ENCODE results near the gene MTRF1.
"Not testable (repeated sequence)": the region's sequence is repeated elsewhere in the genome, so short reads cannot be mapped to it uniquely, and the experiment has no call there.

MTRF1 gene

GRCh38 chr13:41188584-41188983 is 74.8 kb downstream of the MTRF1 start:
- no peak for DNase-seq
- Mint-ChIP-seq H3K9me3 (no peaks in the 10 kb centered on the region), H3K4me3 (no peak overlapping the region), H3K27me3 (no peaks in the 10 kb centered on the region), H3K27ac (no peak overlapping the region), H3K4me1 (ENCODE audit: low read depth) (peaks cover 30% of the 10 kb centered on the region), H3K36me3 (ENCODE audit: low read depth) (peaks cover 23% of the 10 kb centered on the region)

- no peak for DNase-seq
- Mint-ChIP-seq H3K36me3 (ENCODE audit: low read depth) (peaks cover 14% of the 10 kb centered on the region), H3K4me1 (ENCODE audit: low read depth) (peaks cover 10% of the 10 kb centered on the region), H3K27ac (no peak overlapping the region), H3K4me3 (no peak overlapping the region), H3K9me3 (no peaks in the 10 kb centered on the region), H3K27me3 (no peaks in the 10 kb centered on the region)
These were observed 76.9 kb downstream of the MTRF1 start for GRCh38 chr13:41186481-41186880.

GRCh38 chr13:41182231-41182630 is 81.1 kb downstream of the MTRF1 start:
- Mint-ChIP-seq H3K9me3 (no peaks in the 10 kb centered on the region), H3K4me3 (no peak overlapping the region), H3K27ac (no peak overlapping the region), H3K27me3 (no peaks in the 10 kb centered on the region), H3K4me1 (ENCODE audit: low read depth) (peaks cover 15% of the 10 kb centered on the region), H3K36me3 (ENCODE audit: low read depth) (peaks cover 4% of the 10 kb centered on the region)
- DNase-seq = no peak

GRCh38 chr13:41179593-41180250 is 83.7 kb downstream of the MTRF1 start:
- Mint-ChIP-seq H3K9me3 (peaks cover 16% of the 10 kb centered on the region), H3K27ac (peak overlapping the region; percentile 76), H3K27me3 (no peaks in the 10 kb centered on the region), H3K4me1 (ENCODE audit: low read depth) (peaks cover 15% of the 10 kb centered on the region), H3K36me3 (ENCODE audit: low read depth) (peaks cover 17% of the 10 kb centered on the region), H3K4me3 (no peak overlapping the region)
- no peak for DNase-seq

GRCh38 chr13:41178040-41178439 is 85.3 kb downstream of the MTRF1 start:
- H3K9me3 Mint-ChIP-seq = peaks cover 21% of the 10 kb centered on the region
- H3K36me3 Mint-ChIP-seq (ENCODE audit: low read depth) = peaks cover 19% of the 10 kb centered on the region
- H3K27me3 Mint-ChIP-seq = no peaks in the 10 kb centered on the region
- H3K27ac Mint-ChIP-seq = peak overlapping the region; percentile 11
- H3K4me1 Mint-ChIP-seq (ENCODE audit: low read depth) = peaks cover 15% of the 10 kb centered on the region
- no peak overlapping the region for H3K4me3 Mint-ChIP-seq
- DNase-seq = no peak

GRCh38 chr13:41177616-41178015 is 85.8 kb downstream of the MTRF1 start:
- no peak overlapping the region for H3K4me3 Mint-ChIP-seq
- peaks cover 19% of the 10 kb centered on the region for H3K36me3 Mint-ChIP-seq (ENCODE audit: low read depth)
- peaks cover 21% of the 10 kb centered on the region for H3K9me3 Mint-ChIP-seq
- peaks cover 15% of the 10 kb centered on the region for H3K4me1 Mint-ChIP-seq (ENCODE audit: low read depth)
- no peaks in the 10 kb centered on the region for H3K27me3 Mint-ChIP-seq
- DNase-seq = no peak
- no peak overlapping the region for H3K27ac Mint-ChIP-seq

GRCh38 chr13:41175576-41175975 is 87.8 kb downstream of the MTRF1 start:
- not testable (repeated sequence) for H3K4me3 Mint-ChIP-seq, H3K27me3 Mint-ChIP-seq, H3K27ac Mint-ChIP-seq, DNase-seq
- Mint-ChIP-seq H3K4me1 (ENCODE audit: low read depth) (peaks cover 14% of the 10 kb centered on the region), H3K36me3 (ENCODE audit: low read depth) (peaks cover 19% of the 10 kb centered on the region), H3K9me3 (peaks cover 21% of the 10 kb centered on the region)
